Measurements from ENCODE around the gene SMPDL3B.
"Not testable (repeated sequence)": the region's sequence is repeated elsewhere in the genome, so short reads cannot be mapped to it uniquely, and the experiment has no call there.

The SMPDL3B gene

GRCh38 chr1:27971674-27972073, 36.9 kb downstream of the SMPDL3B start:
- no peak for ATAC-seq

DNA sequence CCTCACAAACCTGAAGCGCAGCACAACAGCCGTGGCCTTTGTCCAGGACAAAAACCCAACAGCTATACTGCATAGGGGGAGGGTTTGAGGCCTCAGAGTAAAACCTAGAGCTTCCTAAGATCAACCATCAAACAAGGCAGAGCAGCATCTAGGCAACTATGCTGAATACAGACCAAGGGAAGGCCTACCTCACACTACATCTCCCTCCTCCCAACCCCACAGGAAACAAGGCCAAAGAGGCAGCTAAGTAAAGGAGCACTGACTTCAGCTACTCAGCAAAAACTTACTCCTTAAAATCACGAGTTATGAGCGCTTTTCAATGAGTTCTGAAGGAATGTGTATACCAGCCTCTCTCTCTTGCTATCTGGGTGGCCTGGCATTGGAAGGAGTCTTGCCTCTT, 37.3 kb downstream of the SMPDL3B start:
- ATAC-seq, result no peak

DNA sequence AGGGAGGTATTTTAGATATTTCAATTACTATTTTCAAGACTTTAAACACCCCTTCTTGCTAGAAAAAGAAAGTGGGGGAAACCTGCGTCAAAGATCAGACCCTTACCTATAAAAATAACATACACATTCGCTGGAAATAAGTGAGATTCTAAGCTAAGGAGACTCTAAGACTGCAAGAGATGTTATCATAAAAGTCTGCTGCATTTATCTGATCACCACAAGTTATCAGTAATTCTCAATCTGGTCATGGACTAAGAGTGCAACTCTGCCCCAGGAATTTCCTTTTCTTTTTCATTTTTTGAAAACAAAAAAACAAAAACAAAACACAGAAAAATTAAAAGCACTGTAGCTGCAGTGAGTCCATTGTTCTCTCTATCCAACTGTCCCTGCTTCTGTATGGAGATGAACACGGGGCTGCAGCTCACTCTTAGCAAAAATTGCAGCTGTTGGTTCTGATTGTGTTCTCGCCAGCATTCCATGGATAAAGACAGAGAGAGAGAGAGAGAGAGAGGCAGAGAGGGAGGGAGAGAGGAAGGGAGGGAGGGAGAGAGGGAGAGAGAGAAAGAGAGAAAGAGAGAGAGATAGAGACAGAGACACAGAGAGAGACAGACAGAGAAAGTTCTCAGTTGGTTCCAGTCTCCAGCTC, 39.1 kb downstream of the SMPDL3B start:
- ATAC-seq, result no peak

DNA sequence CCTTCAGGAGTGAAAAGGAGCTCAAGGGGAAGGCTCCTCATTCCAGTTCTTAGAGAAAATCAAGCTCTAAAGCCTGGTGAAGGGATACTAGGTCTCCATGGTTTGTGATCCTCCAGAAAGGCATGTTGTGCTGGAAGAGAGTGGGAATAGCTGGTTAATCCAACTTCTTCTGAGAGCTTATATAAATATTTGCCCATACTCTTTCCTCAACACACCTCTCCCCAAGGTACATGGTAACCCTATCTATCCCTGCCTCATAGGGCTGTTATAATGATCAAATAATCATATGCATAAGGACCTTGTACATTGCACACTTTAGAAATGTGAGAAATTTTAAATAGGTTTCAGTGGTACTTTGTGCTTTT, 39.6 kb downstream of the SMPDL3B start:
- ATAC-seq, result no peak

- ATAC-seq, result peak; percentile 46 to 53
Observed at GRCh38 chr1:27979151-27979858, 44.5 kb downstream of the SMPDL3B start.

- ATAC-seq, result no peak
Observed at GRCh38 chr1:27979859-27980201, 45.0 kb downstream of the SMPDL3B start.

- ATAC-seq, result peak in 1 of 2 donors; percentile 21
Observed at GRCh38 chr1:27980216-27980845, 45.5 kb downstream of the SMPDL3B start.

GRCh38 chr1:27981145-27981544, 46.3 kb downstream of the SMPDL3B start:
- no peak for ATAC-seq

DNA sequence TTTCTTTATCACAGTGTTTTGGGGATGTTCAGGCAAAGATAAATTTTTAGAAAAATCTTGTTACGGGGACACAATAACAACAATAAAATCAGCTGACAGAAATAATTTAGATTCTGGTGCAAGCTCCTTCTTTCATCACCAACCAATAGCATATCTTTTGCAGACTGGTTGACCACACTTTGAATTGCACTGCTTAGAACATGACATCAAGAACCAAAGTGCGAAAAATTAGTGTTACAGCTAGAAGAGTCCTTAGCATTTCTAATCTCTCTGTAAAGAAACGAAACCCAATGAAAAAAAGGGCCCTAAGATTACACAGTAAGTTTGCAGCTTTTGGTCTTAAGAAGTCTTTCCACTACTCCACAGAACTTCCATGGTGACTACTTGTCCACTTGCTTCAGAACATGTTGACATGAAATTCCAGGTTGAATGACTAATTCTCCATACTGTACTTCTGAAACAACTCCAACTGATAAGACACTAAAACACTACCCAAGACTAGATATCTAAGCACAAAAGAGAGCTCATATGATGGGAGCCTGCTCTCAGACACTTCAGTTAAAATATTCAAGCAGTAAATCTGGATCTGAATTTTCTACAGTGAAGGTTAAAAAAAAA, 56.2 kb downstream of the SMPDL3B start:
- ATAC-seq, result no peak

- ATAC-seq, result peak; percentile 89 to 90
Observed at GRCh38 chr1:27992276-27992675, 57.5 kb downstream of the SMPDL3B start.

DNA sequence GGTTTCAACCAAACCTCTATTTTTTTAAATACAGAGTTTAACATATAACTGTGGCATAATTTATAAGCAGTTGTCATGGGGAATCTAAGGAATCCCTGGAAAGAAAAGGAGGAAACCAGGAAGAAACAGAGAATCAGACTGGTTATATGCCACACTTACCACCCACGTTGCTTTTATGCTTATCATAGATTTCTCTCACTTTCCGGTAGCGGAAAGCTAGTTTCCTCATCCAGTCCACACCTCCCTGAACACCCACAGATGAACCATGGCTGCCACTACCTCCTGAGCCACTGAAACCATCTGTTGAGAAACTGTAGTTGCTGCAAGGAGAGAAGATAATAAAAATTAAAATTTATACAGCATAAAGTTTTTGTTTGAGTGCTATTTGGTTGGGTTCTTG, 58.4 kb downstream of the SMPDL3B start:
- ATAC-seq, result peak; percentile 25 to 44

DNA sequence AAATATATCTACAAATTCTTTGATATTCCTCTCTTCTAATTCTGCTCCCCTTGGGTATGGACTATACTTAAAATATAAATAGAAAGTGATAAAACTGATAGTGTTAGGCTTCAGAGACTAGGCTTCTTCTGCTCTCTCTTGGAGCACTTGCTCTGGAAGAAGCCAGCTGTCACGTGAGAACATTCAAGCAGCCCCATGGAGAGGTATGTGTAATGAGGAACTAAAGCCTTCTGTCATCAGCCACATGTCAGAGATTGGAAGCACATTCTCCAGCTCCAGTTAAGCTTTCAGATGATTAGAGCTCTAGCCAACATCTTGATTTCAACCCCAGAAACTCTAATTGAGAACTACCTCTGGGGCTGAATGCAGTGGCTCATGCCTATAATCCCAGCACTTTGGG, 59.3 kb downstream of the SMPDL3B start:
- ATAC-seq, result no peak

DNA sequence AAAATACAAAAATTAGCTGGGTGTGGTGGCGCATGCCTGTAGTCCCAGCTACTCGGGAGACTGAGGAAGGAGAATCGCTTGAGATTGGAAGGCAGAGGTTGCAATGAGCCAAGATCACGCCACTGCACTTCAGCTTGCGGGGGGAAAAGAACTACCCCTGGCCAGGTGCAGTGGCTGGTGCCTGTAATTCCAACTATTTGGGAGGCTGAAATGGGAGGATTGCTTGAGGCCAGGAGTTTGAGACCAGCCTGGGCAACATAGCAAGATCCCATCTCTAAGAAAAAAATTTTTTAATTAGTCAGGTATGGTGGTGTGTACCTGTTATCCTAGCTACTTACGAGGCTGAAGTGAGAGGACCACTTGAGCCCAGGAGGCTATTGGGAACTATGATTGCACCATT, 59.7 kb downstream of the SMPDL3B start:
- ATAC-seq, result not testable (repeated sequence)

- no peak for ATAC-seq
Observed at GRCh38 chr1:27999055-27999454, 64.3 kb downstream of the SMPDL3B start.

DNA sequence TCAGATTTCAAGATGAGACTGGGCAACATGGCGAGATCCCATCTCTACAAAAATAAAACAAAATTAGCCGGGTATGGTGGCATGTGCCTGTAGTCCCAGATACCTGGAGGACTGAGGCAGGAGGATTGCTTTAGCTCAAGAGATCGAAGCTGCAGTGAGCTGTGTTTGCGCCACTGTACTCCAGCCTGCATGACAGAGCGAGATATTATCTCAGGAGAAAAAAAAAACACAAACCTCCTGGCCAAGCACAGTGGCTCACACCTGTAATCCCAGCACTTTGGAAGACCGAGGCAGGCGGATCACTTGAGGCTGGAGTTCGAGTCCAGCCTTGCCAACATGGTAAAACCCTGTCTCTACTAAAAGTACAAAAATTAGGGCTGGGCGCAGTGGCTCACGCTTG, 67.8 kb downstream of the SMPDL3B start:
- ATAC-seq, result no peak

- not testable (repeated sequence) for ATAC-seq
Observed at GRCh38 chr1:28003117-28003516, 68.3 kb downstream of the SMPDL3B start.

Measured in activated CD4-positive, CD25-positive, alpha-beta regulatory T cell treated with anti-CD3 and anti-CD28 coated beads, Interleukin-2, amount 50 U/mL, for 24 hours (primary cell).